Stimulated activated CD4-positive, alpha-beta T cell treated with anti-CD3 and anti-CD28 coated beads, Interleukin-12 subunit alpha, Interleukin-12 subunit beta, amount 100 ng/mL, for 48 hours (primary cell): Measurements from ENCODE around the gene C1QBP.
"Not testable (repeated sequence)": the region's sequence is repeated elsewhere in the genome, so short reads cannot be mapped to it uniquely, and the experiment has no call there.

Experiments used
- DNase-seq, 3 donors: peaks; one replicate each; pipeline ENCODE4 v3.0.0-alpha.2; 2020; ENCODE audit warnings: low read depth in 2 of 3, low spot score in 1 of 3

C1QBP gene, protein sequence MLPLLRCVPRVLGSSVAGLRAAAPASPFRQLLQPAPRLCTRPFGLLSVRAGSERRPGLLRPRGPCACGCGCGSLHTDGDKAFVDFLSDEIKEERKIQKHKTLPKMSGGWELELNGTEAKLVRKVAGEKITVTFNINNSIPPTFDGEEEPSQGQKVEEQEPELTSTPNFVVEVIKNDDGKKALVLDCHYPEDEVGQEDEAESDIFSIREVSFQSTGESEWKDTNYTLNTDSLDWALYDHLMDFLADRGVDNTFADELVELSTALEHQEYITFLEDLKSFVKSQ

GRCh38 chr17:5438716-5439445 lies at the start of gene C1QBP:
Gene C1QBP (minus strand): TSS chr17:5439155. CDS start chr17:5439073, 82 bp downstream.
- peak; percentile 87 to 92 (median 89) for DNase-seq

GRCh38 chr17:5488752-5489151 lies 49.8 kb upstream of the C1QBP start:
- DNase-seq: no peak

- DNase-seq: peak; percentile 94 to 98 (median 97)
Observed at GRCh38 chr17:5486206-5487124, 47.5 kb upstream of the C1QBP start, which contains the start of gene MIS12. Gene MIS12 (plus strand): TSS chr17:5486566. CDS start chr17:5488863, 2,297 bp downstream.

DNA sequence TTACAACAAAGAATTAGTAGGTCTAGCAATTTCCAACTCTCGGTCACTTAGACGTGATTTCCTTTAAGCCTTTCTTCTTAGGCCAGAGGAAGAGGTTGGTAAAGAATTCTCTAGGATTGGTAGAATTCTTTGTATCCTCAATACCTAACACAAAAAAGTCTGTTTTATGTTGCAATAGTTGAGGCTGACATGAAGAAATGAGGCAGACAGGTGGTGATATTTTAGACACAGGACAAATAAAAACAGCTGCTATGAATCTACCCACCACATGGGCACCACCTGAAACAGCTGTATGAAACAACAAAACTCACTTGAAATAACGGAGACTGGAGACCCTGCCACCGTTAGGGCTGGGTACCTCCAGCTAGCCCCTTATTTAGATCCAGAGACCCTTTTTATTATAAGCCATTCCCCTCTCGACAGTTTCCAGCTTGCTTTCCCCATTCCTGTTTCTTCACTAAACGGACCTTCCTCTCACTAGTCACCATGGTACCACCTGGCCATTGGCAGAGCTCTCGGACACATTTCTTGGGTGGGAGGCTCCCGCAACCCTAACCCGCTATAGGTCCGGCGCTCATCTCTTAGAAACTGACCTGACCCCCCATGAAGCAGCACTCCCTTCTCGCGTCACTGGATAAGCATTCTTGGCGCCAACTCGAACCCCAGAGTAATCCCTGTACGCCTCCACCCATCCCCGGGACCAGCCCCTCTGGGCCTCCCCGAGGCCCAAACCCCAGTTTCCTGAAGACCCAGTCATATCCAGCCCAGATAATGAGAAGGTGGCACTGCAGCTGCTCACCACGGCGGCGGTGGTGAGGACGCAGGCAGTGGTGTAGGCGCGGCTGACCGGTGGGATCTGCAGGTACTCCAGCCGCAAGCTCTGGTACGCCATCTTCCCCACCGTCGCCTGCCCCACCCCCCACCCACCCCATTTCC lies 46.6 kb upstream of the C1QBP start, which contains the start of gene DERL2:
Gene DERL2, minus strand, starts transcription at position 909 of the 936 bp plus-strand sequence. Its CDS starts 17 bp downstream, at position 892.
- DNase-seq: no peak

DNA sequence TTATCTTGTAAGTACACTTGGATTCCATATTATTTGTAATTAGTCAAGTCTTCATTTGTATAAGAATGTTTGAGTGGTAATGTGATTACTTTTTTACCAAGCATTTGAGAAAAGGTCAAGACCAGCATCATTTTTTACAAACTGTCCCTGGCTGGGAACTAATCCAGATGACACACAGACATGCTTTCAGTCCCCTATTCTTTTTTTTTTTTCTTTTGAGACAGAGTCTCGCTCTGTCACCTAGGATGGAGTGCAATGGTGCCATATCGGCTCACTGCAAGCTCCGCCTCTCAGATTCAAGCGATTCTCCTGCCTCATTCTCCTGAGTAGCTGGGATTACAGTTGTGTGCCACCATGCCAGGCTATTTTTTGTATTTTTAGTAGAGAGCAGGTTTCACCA lies 42.5 kb upstream of the C1QBP start:
- DNase-seq: no peak

- no peak for DNase-seq
Observed at GRCh38 chr17:5480962-5481361, 42.0 kb upstream of the C1QBP start.

DNA sequence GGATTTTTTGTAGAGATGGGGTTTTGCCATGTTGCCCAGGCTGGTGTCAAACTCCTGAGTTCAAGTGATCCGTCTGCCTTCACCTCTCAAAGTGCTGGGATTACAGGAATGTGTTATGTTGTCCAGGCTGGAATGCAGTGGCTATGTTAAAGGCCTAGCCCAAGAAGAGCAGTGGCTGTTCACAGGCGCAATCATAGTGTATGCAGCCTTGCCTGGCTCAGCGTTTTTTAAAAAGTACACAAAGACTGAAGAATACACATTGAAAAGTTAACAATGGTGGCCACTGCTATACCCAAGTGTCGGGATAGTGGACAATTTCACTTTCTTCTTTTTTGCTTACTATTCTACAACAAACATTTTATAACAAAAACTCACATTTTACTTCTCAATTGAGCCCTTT lies 40.0 kb upstream of the C1QBP start:
- DNase-seq: no peak

DNA sequence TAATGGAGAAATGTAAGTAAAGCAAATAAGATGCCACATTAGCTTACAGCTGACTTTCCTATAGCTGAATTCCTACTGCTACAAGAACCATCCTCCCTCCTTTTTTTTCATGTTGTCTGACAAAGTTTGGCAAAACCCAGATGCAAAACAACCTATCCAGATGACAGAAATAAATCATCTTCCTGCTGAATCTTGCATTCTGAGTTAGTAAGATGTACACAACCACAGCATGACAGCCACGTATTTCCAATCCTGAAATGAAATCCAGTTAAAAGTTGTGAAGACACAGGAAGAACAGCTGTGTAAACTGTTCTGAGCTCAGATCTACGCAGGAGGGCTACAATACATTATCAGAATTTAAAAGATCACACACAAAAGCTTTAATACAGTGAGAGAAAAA lies 35.0 kb upstream of the C1QBP start:
- DNase-seq: no peak

DNA sequence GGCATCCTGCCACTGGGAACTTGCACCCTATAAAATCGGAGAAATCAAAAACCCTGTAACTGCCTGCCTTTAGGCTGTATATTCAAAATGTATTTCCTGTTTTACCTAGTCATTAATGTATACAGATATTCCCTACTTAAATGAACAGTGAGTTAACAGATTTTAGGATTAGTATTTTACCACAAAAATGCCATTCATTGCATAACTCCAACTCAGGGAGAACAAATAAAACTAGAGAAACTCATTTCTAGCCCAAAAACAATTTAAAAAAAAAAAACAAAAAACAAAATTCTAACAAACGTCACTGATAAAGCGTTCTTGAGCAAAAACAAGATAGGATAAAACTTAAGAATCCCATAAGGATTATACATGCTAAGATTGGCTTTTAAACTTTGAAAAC lies 33.6 kb upstream of the C1QBP start:
- DNase-seq: no peak

DNA sequence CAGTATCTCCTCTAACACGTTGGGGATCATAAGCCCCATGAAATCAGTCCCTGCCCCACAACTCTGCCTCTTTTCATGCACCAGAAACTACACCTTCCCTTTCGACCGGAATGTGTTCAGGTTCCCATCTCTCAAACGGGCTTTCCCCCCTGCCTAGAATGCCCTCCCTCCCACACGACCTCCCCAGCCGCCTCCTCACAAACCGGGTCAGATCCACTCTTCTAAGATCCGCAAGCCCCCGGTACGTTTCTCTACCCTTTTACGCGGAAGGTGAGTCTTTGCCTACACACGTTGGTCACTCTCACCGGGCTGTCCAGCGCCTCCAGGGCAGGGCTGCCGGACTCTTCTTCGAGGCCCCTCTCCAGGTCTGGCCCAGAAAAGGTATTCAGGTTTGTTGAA lies 29.1 kb upstream of the C1QBP start:
- peak in 1 of 3 donors; percentile 13 for DNase-seq

DNA sequence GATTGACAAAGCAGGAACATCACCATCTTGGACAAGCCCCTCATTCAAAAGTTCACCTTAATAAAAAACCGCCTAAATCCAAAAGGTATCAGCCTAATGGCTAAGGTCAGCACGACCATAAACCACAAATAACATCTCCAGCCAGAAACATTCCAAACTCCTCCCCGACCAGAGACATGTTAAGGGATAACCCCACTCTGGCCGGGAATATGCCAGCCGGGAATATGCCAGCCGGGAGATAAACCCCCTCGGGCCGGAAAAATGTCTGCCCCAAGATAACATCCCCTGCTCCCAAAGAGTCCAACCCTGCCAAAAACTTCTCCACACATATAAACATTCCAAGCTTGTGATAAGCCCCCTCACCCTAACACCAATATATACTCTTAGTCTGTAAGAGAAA lies 28.5 kb upstream of the C1QBP start:
- no peak for DNase-seq

- no peak for DNase-seq
Observed at GRCh38 chr17:5466295-5466694, 27.3 kb upstream of the C1QBP start.

DNA sequence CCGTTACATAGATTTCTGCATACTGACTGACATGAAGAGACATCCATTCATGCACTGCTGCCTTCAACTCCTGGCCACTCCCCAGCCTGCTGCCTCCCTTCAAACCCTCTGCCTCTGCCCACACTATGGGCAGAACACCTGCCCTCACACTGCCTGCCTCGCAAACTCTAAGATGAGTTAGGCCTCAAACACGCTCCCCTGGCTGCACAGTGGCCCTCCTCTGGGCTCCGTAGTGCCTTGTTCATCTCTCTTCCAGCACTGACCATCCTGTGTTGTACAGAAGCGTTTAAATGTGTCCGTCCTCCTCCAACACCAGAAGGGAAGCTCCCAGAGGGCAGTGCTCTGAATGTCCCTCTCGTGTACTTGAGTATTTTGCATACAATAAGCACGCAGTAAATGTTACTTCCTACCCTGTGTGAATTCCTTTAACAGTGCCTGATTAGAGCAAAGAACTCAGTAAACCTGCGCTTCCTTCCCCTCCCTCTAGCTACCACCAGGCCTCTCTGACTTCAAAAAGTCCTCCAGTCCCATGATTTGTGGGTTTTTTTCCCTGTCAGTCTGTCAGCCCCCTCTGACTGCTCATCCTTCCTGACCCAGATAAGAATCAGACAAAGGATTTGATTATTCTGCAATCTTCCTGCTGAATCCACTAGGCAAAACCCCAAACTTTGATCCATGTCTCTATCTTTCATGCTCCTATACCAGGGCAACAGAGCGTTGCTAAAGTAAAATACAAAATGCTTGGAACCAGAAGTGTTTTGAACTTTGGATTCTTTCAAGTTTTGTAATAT lies 26.0 kb upstream of the C1QBP start:
- no peak for DNase-seq

DNA sequence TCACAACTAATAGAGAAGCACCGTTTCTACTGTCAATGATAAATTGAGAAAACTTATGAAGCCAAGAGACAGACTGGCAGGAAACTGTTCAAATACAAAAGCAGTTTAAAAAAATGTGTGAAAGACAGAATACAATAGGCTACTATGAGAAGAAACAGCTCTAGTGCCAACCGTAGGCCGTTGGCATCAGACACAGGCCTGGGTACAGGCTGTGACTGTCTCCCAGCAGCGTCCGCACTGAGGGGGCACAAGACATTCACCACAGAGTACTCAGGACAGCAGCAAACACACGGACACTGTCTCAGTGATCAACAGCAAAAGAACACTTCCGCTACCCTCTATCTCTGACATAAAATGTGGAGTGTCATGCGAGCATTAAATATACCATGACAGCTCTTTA lies 7.8 kb upstream of the C1QBP start:
- DNase-seq: no peak

- DNase-seq: no peak
Observed at GRCh38 chr17:5444209-5444608, 5.3 kb upstream of the C1QBP start.

DNA sequence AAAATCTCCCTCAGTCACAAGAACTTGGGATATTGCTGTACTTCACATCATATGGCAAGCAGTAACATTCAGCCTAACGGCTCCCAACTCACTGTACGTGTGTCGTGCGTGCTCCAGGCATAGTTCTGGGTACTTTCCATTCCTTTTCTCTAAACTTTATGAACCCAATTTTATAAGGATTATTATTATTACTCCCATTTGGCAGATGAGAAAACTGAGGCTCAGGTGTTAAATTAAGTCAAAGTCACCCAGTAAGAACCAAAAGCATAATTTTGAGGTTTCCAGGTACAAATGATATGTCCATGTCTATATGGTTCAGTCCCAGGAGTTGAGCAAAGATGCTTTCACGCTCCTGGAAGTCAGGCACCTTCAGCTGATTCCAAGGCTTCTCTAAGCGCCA lies 4.8 kb upstream of the C1QBP start:
- no peak for DNase-seq

DNA sequence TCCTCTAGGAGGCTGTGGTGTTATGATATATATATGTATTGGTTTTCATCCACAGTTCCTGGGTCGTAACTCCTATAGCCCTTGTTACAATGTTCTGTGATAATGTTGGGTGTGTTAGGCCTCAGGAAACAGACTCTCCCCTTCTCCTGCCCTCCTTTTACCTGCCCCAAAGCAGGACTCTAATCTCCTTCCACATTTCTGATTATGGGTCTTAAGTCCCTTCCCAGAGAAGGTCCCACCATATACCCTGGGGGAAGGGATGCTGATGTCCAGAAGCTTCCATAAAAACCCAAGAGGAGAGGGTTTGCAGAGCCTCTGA lies 450 bp upstream of the C1QBP start:
- no peak for DNase-seq

DNA sequence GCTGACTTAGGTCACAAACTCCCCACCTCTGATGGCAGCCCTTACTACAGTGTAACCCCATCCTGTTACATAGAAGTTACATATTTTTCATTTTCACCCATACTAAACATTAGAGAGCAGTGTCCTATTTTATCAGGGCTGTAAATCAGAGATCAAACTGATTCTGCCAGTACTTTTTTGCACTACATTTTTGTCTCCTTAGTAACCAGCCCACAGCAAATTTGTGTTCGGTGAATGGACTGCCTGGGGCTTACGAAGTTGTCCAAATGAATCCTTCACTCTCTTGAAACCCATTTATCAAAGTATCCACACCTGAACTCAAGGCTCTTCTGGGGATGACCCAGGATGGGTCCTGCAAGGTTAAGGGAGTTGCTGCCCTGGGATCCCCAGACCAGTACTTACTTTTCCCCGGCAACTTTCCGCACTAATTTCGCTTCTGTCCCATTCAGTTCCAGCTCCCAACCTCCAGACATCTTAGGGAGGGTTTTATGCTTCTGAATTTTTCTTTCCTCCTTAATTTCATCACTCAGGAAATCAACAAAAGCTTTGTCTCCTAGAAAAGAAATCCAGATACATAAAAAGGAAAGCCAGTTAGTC lies 1.1 kb downstream of the C1QBP start:
- DNase-seq: no peak

GRCh38 chr17:5435781-5436315 lies 3.1 kb downstream of the C1QBP start:
- not testable (repeated sequence) for DNase-seq
